PFSK-1 (cell line): ENCODE results near the gene SELENOW.

Source experiments
- FOXP2 ChIP-seq: optimal IDR thresholded peaks from 2 replicates; pipeline ENCODE3; 2011; ENCODE audit warnings: borderline replicate concordance, control low read depth, inconsistent platforms; ENCODE audit not compliant: insufficient read depth; ENCODE audit errors: extremely low read length, extremely low read depth
- POLR2AphosphoS5 ChIP-seq: IDR thresholded peaks from 2 replicates; pipeline ENCODE4 v1.6.1; 2012; ENCODE audit warnings: low read depth, mild to moderate bottlenecking, control low read depth, low read length, moderate library complexity
- SIN3A ChIP-seq: IDR thresholded peaks from 2 replicates; pipeline ENCODE4 v1.6.1; 2012; ENCODE audit warnings: mild to moderate bottlenecking, low read length, moderate library complexity, borderline replicate concordance; ENCODE audit not compliant: insufficient read depth
- TAF1 ChIP-seq: IDR thresholded peaks from 2 replicates; pipeline ENCODE4 v1.6.1; 2012; ENCODE audit warnings: low read length, control low read depth, borderline replicate concordance; ENCODE audit not compliant: insufficient read depth
- TF ChIP-seq, protein P1 (sequence below), 2 experiments: IDR thresholded peaks; 2 replicates each; pipeline versions ENCODE4 v1.6.1 to v1.8.0; 2011 to 2012; ENCODE audit warnings: low read depth in 2 of 2, low read length in 2 of 2, control low read depth in 1 of 2, inconsistent platforms in 1 of 2, mild to moderate bottlenecking in 1 of 2, moderate library complexity in 1 of 2; ENCODE audit not compliant: insufficient read depth in 1 of 2

SELENOW gene

DNA sequence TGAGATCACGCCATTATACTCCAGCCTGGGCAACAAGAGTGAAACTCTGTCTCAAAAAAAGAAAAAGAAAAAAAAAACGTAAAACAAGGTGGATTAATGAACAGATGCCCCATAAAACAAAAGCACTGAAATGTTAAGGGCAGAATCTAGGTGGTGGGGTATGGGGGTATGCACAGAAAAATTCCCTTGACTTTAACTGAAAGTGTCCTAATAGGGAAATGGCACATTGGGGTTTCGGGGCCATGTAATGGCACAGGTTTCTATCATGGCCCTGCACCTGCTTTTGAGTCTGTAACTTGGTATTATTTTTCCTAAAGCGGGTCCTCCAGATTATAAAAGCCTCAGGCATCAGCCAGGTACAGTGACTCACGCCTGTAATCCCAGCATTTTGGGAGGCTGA, 16.9 kb upstream of the SELENOW start:
- no peak for TF ChIP-seq FOXP2
- TF ChIP-seq POLR2AphosphoS5 = no peak
- no peak for TF ChIP-seq TAF1
- TF ChIP-seq, protein P1, sequence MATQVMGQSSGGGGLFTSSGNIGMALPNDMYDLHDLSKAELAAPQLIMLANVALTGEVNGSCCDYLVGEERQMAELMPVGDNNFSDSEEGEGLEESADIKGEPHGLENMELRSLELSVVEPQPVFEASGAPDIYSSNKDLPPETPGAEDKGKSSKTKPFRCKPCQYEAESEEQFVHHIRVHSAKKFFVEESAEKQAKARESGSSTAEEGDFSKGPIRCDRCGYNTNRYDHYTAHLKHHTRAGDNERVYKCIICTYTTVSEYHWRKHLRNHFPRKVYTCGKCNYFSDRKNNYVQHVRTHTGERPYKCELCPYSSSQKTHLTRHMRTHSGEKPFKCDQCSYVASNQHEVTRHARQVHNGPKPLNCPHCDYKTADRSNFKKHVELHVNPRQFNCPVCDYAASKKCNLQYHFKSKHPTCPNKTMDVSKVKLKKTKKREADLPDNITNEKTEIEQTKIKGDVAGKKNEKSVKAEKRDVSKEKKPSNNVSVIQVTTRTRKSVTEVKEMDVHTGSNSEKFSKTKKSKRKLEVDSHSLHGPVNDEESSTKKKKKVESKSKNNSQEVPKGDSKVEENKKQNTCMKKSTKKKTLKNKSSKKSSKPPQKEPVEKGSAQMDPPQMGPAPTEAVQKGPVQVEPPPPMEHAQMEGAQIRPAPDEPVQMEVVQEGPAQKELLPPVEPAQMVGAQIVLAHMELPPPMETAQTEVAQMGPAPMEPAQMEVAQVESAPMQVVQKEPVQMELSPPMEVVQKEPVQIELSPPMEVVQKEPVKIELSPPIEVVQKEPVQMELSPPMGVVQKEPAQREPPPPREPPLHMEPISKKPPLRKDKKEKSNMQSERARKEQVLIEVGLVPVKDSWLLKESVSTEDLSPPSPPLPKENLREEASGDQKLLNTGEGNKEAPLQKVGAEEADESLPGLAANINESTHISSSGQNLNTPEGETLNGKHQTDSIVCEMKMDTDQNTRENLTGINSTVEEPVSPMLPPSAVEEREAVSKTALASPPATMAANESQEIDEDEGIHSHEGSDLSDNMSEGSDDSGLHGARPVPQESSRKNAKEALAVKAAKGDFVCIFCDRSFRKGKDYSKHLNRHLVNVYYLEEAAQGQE (IDR thresholded peaks at IDR 0.05; ENCODE audit: insufficient read depth in 1 of 2, low read depth in 2 of 2, low read length in 2 of 2) = no peak
- TF ChIP-seq SIN3A = no peak

DNA sequence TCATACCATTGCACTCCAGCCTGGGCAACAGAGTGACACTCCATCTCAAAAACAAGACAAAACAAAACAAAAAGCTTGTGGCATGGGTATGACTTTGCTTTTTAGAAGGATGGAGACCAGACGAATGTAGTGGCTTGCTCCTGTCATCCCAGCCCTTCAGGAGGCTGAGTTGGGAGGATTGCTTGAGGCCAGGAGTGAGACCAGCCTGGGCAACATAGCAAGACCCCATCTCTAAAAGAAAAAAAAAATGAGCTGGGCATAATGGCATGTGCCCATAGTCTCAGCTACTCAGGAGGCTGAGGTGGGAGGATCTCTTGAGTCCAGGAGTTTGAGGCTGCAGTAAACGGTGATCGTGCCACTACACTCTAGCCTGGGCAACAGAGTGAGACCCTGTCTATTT, 16.4 kb upstream of the SELENOW start:
- TF ChIP-seq FOXP2 (no peak), TAF1 (no peak), SIN3A (no peak), POLR2AphosphoS5 (no peak)
- TF ChIP-seq, protein P1 (IDR thresholded peaks at IDR 0.05; ENCODE audit: insufficient read depth in 1 of 2, low read depth in 2 of 2, low read length in 2 of 2) = no peak

DNA sequence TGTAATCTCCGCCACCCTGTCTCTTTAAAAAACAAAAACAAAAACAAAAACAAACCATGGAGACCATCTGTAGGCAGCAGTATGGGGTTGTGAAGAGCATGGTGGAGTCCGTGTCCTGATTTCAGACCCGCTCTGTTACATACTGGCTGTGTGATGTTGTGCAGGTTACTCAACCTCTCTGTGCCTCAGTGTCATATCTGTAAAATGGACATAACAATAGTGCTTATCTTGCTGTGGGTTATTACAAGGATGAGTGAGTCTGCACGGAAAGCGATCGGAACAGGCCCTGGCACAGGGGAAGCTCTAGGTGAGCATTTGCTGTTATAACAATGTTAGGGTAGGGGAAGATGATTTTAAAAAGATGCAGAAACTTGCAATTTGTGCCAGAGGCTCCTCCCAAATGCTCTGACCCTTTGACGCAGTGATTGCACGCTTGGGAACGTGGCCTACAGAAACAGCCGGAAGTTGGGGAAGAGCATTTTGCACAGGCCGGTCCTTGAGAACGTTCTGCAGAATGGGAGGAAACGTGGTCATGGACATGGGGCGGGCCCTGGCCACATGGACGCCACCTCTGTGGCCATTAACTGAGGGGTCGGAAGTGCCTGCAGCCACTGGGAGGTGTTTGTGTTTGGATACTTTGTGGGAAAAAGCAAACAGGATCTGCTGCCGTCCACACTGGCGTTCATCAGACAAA, 15.7 kb upstream of the SELENOW start:
- no peak for TF ChIP-seq SIN3A
- TF ChIP-seq FOXP2 = peak; percentile 57
- 0 out of 2 replicates have a peak, but pooled peaks have one; percentile 33 for TF ChIP-seq TAF1

DNA sequence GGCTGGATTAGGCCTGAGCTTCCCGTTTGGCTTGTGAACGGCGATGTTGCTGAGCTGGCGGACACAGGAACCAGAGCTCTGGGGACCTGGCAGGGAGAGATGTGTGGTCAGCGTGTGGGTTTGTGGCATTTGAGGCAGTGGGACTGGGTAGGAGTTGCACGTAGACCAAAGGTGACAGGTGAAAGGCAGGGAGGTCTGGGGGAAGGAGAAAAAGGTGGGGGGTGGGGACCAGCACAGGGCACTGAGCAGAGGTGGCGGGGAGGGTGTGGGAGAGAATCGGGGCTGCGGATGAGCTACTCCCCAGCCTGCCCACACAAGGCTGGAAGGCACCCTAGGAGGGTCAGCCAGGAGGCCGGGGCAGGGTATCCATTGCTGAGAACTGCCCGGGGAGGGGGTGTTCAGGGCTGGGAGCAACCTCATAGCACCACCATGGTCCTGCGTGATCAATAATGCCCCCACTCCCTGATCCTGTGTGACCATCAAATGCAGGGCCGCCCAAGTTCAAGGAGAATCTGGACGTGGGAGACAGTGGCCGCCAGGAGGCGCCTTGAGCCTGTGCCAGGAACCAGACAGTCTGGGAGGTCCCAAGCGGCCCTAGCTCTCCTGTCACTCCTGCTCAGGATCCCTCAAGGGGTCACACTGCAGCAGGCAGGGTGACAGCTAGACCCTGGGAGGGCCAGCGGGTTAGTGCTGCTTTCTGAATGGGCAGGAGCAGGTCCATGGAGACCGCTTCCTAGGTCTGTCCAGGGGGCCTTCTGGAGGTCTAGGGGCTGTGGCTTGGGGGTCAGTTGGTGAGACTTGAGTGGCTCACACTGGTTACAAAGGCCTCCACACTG, 12.8 kb upstream of the SELENOW start:
- TF ChIP-seq TAF1 (no peak), SIN3A (no peak), POLR2AphosphoS5 (no peak), FOXP2 (no peak)
- TF ChIP-seq, protein P1 (IDR thresholded peaks at IDR 0.05; ENCODE audit: insufficient read depth in 1 of 2, low read depth in 2 of 2, low read length in 2 of 2) = no peak

DNA sequence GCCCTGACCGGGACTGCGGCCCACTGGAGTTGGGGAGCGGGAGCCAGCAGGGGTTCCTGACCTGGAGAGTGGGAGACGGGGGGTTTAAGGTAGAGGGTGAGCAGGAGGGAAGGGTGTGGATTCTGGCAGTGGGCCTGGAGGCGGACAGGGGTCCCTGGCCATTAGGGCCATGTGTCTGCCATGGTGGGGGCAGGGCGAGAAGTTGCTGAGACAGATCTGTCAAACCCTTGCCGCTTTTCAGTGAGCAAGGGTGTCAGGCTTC, 12.2 kb upstream of the SELENOW start:
- TF ChIP-seq TAF1 (no peak), FOXP2 (no peak), SIN3A (no peak), POLR2AphosphoS5 (no peak)
- TF ChIP-seq, protein P1 (IDR thresholded peaks at IDR 0.05; ENCODE audit: insufficient read depth in 1 of 2, low read depth in 2 of 2, low read length in 2 of 2) = no peak
